Activated effector memory CD4-positive, alpha-beta T cell treated with Interleukin-2 at 50 U/mL for 16 hours (primary cell): ENCODE measurements around the gene CDC7.
A peak's percentile ranks its signal among the peaks of the same experiment; 100 is the strongest.

Experiments used
- DNase-seq: peaks from one replicate; pipeline ENCODE4 v3.0.0-alpha.2; 2020

Gene CDC7

DNA sequence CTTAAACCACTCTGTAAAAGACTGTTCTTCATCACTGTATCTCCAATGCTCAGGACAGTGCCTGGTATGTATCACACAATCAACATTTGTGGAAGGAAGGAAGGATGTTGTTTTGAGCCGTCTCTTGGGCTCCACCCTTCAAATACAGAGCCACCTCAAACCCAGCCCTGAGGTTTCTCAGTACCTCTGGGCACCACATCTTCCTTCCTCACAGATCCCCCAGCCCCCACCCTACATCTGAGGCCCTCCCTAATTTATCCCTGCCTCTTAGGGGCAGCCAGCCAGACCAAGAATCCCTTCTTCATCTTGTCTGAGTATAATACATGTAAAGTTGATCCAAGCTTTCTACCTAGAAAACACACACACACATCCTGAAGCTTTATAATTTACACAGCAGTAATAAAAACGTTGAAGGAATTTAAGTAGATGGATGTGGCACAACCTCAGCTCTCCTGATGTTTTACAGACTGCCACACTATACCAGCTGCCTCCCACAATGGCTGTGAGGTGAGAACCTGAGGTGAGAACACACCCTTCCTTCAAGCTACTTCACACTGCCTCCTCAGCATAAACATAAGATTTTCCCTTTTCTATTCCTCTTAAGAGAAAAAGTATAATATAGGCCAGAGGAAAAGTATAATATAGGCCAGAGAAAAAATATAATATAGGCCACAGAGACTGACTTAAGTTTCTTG lies 48.5 kb downstream of the CDC7 start:
- peak; percentile 37 for DNase-seq

DNA sequence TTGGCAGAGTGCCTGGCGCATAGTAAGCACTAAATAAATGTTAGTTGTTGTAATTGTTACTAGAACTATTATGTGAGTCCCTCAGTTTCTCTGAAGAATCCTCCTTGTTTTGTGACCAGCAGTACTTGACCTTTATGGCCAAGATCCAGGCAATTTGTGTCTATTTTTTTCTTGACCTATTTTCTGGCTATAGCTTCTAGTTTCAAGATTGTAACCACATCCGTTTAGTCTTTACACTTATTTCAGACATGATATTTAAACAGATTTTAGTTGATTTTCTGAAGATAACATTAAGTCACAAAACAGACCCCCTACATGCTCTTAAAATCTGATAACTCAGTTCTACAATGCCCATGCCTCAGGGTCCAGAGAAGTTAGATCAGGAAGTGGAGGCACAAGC lies 50.3 kb downstream of the CDC7 start:
- no peak for DNase-seq

DNA sequence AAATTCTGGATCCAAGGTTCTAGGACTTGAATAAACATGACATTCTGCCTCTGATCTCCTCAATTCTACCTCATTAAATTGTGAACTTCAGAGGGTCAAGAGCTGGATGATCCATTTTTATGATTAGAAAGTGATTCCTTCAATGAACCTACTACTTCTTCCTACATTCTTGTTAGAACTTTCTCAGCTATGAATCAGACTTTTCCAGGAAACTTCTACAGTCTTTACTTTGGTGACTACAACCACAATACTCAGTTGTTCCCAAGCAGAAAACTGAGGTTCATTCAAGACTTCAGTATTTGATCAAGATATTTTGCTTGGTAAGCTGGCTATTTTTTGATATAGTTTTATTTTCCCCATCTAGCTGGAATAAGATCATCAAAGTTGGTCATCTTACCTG lies 51.4 kb downstream of the CDC7 start:
- no peak for DNase-seq

DNA sequence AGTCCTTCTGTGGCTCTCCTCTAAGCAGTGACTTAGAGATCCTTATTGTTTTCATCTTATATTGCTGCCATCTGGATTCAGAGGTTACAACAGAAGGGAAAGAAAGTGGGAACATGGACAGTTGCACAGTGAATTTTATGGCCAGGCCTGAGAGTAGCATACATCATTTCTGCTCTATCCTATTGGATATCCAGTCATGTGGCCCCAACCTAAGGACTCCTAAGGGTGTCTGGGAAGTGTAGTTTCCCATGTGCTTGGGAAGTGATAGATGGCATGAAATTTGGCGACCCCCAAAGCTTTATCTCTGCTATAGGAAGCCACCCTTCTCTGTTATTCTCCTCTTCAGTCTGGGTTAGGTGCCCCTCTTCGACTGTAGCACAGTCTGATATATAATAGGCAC lies 51.9 kb downstream of the CDC7 start:
- DNase-seq: no peak

DNA sequence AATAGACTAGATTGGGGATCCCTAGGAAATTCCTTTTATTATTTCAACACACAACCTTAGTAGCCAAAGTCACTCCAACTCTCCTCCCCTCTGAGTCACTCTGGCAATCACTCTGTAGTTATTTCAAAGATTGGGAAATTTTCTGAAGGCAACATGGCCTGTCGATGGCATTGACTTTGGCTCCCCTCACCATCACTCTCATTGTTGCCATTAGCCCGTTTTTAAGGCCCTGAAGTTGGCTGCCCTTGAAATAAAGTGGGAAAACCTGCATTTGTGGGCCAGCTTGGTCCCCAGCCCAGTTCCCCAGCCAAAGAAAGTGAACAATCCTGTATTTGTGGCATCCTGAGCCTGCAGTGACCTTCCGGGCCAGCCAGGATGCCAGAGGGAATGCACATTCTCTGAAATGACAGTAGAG lies 52.5 kb downstream of the CDC7 start:
- DNase-seq: no peak

DNA sequence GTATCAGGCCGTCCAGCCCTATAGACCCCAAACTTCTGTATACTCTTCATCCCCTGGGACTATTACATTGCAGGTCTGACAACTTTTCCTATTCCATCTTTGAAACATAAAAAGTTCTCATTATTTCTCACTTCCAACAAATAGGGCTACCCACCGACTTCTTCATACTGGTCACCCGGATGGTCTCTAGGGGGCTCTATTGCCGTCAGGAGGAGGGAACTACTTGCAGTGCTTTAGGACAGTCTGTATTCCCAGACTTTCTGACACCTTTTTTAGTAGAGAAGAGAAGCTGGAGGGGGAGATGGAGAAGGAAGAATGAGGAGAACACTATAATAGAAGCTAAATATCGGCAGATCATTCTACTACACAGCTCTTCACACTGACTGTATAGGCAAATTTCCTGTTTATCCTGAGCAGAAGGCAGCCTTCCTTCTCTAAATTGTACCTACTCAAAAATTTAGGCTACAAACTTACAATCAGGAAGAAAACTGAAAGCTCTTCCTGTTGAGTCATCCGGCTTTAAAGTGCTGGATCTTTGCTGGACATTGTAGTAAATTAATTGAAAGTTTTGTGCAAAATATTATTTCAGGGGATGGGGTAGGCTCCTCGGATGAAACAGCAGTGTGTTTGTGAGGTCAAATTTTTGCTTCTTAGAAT lies 54.6 kb downstream of the CDC7 start:
- DNase-seq: no peak

DNA sequence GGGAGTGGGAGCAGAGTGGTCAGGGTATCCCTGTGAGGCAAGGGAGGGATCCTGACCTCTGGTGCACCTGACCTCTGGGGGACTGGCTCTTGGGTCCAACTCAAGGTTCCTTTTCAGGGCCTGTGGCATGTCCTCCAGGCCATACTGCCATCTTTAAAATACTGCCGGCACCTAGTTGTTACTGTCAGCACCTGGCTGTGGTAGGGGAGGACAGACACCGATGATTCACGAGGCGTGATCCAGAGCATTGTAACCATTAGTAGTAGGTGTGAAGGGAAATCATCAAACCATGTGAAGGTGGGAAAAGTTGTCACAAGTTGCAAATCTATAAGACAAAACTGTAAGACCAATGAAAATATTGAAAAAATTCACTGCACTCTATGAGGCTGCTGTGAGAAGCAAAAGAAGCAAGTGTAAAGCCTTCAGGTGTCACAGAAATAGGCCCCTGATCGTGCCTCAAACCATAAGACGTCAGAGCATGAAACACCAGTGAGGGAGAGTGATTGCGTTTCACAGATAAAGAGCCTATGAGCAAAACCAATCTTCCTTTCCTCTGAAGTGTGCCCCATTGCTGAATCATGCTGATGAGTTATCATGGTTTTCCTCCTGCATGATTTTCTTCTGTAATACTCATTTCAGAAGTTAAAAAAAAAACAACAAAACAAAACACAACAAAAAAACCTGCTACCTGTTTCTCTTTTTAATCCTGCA lies 55.3 kb downstream of the CDC7 start:
- DNase-seq: peak; percentile 44

DNA sequence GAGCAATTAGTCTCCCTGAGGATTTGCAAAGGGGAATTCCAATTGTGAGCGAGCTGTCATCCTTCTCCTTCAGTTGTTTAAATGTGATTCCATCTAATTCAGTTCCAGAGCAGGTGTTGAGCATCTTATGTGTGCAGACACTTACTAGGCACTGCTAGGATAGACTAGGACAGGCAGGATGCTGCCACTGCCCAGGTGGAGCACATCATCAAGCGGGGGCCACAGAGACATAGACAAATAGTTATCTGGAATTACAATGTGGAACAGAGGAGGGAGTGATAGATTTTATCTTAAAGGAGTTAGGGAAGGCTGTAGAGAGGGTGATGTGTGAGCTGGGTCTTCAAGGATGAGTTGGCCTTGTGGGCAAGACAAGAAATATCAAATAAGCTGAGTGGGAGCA lies 55.9 kb downstream of the CDC7 start:
- DNase-seq: no peak

DNA sequence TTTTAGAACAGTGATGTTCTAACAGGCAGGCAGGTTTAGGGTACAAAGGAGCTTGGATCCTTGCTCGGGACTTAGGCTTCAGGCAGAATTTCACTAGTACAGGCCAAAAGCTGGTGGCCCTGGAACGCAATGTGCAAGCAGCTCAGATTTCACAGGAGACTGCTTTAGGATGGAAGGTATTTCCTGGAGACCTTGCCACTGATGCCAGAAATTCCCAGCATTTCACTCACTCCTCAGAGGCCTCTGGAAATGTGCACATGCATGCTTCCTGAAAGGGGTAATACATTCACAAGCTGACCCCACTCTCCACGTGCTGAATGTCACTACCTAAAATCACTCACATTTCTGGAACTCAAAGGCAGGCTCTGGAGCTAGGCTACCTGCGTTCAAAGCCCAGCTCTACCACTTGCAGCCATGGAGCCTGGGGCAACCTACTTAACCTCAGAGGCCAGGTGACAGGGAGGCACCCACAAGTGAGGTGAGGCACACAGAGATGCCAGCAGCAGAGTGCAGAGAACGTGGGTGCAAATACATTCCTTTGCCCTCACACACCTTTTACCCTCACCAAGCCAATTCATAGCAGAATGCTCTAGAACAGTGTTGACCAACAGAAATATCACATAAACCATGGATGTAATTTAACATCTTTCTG lies 56.5 kb downstream of the CDC7 start:
- no peak for DNase-seq

DNA sequence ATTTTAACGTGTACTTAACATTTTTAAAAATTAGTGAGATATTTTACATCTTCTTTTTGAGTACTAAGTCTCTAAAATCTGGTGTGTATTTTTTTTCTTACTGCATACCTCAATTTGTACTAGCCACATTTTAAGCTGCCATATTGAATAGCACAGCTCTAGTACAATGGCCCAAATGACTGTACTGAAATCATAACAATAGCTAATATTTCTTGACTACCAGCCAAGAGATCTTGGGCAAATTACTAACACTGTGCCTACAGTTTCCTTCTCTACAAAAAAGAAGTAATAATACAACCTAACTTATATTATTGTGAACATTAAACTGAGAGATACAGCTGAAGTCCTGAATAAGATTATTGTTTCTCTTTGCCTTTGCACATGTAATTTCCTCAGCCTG lies 57.2 kb downstream of the CDC7 start:
- DNase-seq: no peak

DNA sequence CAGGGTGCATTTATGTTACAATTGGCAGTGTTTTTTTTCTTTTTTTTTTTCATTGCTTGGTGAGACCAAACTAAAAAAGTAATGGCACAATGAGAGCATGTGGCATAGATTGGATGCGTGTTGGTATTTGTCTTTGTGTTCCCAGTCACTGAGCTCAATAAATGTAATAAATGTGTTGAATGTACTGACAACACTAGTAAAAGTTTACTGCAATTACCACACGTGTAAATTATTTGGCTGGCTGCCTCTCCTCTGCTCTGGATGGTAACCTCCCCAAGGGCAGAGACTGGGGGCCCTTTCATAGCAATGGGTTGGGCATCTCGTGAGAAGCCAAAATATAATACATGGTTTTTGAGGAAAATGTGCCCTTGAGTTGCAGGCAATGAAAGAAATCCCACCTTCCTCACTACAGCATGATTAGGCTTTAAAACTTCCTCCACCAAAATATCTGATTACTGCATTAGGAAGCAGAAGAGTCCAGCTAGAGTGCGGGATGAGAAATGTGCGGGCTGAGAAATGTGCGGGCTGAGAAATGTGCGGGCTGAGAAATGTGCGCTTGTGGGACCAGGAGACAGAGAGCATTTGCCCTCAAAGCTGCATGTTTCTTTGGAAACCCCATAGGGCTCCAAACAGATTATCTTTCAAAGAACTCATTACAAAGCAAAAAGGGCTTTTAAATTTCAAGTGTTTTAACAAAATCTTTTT lies 58.5 kb downstream of the CDC7 start:
- DNase-seq: no peak

DNA sequence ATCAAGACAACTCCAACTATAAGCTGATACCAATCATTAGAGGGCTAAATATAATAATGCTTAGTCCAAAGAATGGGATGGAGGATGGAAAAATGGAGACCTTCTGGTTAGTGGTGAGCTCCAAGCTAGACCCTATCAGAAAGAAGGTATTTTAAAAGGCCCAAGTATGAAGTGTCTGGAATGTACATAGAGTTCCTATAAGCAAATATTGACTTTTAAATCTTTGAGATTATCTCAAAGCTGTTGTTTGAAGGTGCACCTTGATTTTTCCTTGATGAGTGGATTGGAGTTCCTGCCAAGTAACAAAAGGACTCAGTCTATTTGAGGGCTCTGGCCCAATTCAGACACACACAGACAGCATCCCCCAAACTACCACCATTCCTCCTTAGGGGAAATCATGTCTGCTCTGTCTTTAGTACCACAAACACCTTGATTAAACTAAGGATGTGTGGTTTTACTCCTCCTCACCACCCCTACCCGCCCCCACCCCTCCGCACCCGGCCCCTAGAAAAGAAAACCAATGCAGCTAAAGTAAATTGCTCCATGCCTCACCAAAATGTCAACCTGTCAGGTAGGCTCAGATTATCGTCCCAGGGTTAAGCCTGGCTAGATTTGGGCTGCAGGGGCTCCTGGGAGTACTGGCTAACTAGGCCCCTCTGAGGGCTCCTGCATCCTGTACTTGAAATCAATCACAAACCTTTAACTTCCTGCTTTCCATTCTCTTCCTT lies 59.4 kb downstream of the CDC7 start:
- DNase-seq: no peak

DNA sequence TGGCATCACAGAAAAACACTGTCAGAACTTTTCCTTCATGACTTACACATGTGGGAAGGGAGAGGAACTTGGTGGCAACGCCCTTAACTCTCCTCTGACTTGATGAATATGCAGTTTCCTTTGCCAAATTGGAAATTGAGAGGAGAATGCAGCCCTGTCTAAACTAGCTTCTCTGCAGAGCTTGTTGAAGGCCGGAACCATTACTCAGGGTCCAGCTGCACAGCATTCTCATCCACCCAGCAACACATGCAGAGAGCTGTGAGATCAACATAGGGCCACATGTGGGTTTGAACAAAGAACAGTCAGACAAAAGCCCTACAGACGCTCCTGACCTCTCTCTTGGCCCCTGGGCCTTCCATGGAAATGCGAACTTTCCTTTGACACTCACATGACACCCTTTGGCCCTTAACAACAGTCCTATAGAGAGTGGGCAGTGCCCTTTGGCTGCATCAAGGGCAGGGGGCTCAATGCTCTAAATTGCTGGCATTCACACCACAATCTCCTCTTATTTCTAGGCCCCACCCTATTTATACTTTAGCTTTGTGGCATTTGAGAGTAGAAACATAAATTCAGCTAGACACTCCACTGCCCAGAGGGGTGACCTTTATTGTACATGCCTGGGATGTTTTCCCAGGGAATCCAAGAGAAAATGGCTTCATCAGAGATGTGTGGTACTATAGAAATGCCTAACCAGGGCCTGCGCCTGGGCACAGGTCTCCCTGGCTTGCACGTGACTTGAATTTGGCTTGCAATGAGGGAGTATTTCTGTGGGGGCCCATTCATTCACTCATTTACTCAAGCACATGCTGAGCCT lies 64.4 kb downstream of the CDC7 start:
- no peak for DNase-seq

DNA sequence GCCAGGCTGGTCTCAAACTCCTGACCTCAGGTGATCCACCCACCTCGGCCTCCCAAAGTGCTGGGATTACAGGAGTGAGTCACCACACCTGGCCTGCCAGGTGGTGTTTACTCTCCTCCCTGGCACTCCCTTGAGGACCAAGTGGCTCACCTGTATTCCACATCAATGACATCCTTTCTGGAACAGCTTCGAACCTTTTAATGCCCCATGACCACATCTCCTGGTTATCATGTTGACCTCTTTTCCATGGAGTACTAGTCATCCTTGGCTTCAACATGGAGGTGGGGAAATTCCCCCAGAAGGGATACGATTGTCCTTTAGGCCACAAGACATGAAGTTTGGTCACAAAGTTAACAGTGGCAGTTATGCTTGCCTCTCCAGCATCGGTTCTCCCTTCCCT lies 66.9 kb downstream of the CDC7 start:
- no peak for DNase-seq

DNA sequence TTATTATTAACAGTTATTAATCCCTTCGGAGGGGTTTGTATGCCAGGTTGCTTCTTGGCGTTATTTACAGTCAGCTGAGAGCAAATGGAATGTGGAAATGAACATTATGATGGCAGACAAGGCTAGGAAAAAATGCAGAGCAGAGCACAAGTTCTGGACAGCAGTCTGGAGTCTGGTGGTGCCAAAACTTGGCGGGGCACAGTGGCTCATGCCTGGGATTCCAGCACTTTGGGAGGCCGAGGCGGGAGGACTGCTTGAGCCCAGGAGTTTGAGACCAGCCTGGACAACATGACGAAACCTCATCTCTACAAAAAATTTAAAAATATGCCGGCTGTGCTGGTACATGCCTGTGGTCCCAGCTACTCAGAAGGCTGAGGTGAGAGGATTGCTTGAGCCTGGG lies 67.6 kb downstream of the CDC7 start:
- DNase-seq: no peak

DNA sequence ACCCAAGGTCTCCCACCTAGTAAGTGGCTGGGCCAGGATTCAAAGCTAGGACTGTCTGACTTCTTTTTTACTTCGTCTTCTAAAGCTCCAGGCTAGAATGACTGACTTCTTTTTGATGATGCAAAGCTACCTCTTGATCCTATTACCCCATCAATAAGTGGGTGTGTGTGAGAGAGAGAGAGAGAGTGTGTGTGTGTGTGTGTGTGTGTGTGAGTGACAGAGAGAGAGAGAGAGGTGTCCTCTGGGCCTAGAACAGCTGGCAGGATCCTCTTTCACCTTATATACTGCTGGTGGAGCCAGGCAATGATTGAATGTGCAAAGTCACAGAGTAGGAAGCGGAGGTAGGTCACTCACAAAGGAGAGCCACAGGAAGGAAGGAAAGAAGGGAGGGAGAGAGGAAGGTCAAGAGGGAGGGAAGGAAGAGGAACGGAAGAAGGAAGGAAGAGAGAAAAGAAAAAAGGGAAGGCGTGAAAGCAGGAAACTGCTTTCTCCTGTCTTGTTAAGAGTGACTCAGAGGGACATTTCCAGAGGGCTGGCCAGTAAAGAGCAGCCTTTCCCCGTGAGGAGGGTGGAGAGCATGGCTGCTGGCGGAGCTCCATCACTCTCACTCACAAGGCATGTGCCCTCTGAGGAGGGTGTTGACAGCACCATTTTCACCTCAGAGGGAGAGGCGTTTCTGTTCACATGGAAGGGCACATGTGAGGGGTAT lies 68.9 kb downstream of the CDC7 start:
- no peak for DNase-seq

DNA sequence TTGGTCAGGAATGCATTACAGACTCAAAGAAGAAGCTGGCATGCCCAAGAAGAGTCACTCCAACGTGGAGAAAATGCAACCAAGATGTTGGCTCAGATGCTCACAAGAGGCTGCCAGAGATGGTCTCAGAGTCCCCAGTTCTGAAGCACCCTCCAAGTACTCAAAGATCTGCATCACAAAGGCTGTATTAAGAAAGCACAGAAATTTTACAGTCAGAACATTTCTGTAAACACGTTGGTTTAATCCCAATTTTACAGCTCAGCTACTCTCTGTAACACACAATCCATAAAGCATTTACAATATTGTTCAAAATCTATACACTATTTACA lies 69.4 kb downstream of the CDC7 start:
- no peak for DNase-seq

DNA sequence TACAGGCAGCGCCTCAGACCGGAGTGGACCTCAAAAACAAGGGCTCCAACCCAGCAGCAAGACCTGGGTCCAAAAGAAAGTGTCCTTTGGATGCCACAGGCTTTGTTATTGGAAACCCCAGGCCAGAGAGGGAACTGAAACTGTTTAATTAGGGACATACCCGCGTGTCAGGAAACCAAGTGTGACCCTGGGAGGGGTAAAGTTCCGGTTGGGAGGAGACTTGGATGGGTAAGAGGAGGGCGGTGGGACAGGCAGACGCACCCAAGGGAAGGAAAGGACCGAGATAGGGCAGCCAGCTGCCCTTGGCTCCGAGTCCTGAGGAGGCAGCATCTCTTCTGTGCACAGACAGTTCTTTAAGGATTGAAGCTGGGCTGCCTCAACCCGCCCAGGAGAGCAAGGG lies 71.4 kb downstream of the CDC7 start:
- DNase-seq: no peak
